ENCODE data around the gene SHISA6. TPM values are rescaled to one million over a fixed set of nuclear protein-coding genes. Genes with fewer than 3 reads are reported as not detected.

Gene SHISA6
- total RNA-seq, 1 experiment from 2014 or later, result 2.9 TPM

DNA sequence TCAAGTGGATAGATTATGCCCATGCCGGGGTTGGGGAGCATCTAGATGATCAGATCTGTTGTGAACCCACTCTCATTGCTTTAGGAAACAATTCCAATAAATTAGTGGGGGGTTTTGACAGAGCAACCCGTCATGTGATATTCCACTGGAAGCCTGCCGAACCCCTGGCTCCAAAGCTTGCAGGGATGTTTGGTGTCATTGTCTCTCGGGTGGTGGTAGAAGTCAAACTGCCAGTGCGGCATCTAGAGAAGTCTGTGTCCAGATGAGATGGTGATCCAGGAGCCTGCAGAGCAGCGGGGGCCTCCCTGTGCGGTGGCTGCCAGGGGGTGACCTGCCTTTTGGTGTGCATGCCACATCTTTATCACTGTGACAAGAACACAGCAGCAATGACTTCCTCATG, 91.7 kb downstream of the SHISA6 start:
- no peak overlapping the region for H2BK15ac ChIP-seq (ENCODE audit: low read depth, low read length)
- H4K5ac ChIP-seq (ENCODE audit: insufficient read length, low read depth, low read length), result no peak overlapping the region
- H3K23ac ChIP-seq (ENCODE audit: insufficient read length, low read depth, low read length), result no peak overlapping the region
- H2AK5ac ChIP-seq (ENCODE audit: insufficient read length, low read length), result no peak overlapping the region
- H3K27ac ChIP-seq (ENCODE audit: insufficient read length, low read depth, low read length), result no peak overlapping the region
- no peak overlapping the region for H3K4me2 ChIP-seq (ENCODE audit: insufficient read depth, insufficient read length, low read length)
- H3K9ac ChIP-seq (ENCODE audit: extremely low read depth, insufficient read length, low read length), result no peak overlapping the region
- no peak overlapping the region for H2AFZ ChIP-seq (ENCODE audit: low read length)
- Mint-ChIP-seq H3K4me3 (no peak overlapping the region), H3K4me1 (peaks cover 25 to 40% of the 10 kb centered on the region in 2 experiments), H3K9me3 (no peaks in the 10 kb centered on the region), H3K27ac (peak overlapping the region in 1 of 3 experiments; percentile 18; a peak in 1 of 7 replicates), H3K36me3 (ENCODE audit: insufficient read depth in 1 of 3, low read depth in 3 of 3) (no peaks in the 10 kb centered on the region; a peak in 1 of 7 replicates), H3K27me3 (ENCODE audit: low read depth) (peaks cover 2% of the 10 kb centered on the region)
- no peaks in the 10 kb centered on the region for H3K23me2 ChIP-seq (ENCODE audit: insufficient read length, low read depth, low read length, poor library complexity, severe bottlenecking)
- no peak overlapping the region for H2BK120ac ChIP-seq (ENCODE audit: low read depth, low read length, poor library complexity, severe bottlenecking)
- peaks cover 5% of the 10 kb centered on the region; the same call in 1 of the 2 replicates for H3K4me1 ChIP-seq (ENCODE audit: insufficient read depth, low read length)
- H3K4ac ChIP-seq (ENCODE audit: low read depth, low read length), result no peak overlapping the region
- H3K14ac ChIP-seq (ENCODE audit: insufficient read depth, low read length), result no peak overlapping the region
- H3T11ph ChIP-seq (ENCODE audit: low read length), result no peak overlapping the region
- H4K91ac ChIP-seq (ENCODE audit: insufficient read length, low read depth, low read length), result no peak overlapping the region
- DNase-seq, result no peak
- no peaks in the 10 kb centered on the region for H3K79me2 ChIP-seq (ENCODE audit: insufficient read depth, low read length)
- no peak overlapping the region for H3K56ac ChIP-seq (ENCODE audit: insufficient read length, low read depth, low read length)
- no peaks in the 10 kb centered on the region for H3K27me3 ChIP-seq (ENCODE audit: insufficient read depth, low read length)
- no peak overlapping the region for H2BK12ac ChIP-seq (ENCODE audit: insufficient read length, low read depth, low read length)
- no peak overlapping the region for H2BK5ac ChIP-seq (ENCODE audit: insufficient read length, low read length)
- no peaks in the 10 kb centered on the region for H3K79me1 ChIP-seq (ENCODE audit: insufficient read depth, low read depth, low read length, poor library complexity, severe bottlenecking)
- H4K20me1 ChIP-seq (ENCODE audit: control insufficient read depth, insufficient read depth, insufficient read length), result no peaks in the 10 kb centered on the region
- H3K9me3 ChIP-seq (ENCODE audit: control insufficient read depth, low read depth, low read length), result no peaks in the 10 kb centered on the region
- no peak overlapping the region for H4K8ac ChIP-seq (replicated peaks; ENCODE audit: insufficient read length, low read depth, low read length)
- H2BK20ac ChIP-seq (ENCODE audit: low read depth, low read length, poor library complexity, severe bottlenecking), result no peak overlapping the region
- H3K18ac ChIP-seq (ENCODE audit: insufficient read length, low read depth, low read length), result no peak overlapping the region
- TF ChIP-seq, protein P1, sequence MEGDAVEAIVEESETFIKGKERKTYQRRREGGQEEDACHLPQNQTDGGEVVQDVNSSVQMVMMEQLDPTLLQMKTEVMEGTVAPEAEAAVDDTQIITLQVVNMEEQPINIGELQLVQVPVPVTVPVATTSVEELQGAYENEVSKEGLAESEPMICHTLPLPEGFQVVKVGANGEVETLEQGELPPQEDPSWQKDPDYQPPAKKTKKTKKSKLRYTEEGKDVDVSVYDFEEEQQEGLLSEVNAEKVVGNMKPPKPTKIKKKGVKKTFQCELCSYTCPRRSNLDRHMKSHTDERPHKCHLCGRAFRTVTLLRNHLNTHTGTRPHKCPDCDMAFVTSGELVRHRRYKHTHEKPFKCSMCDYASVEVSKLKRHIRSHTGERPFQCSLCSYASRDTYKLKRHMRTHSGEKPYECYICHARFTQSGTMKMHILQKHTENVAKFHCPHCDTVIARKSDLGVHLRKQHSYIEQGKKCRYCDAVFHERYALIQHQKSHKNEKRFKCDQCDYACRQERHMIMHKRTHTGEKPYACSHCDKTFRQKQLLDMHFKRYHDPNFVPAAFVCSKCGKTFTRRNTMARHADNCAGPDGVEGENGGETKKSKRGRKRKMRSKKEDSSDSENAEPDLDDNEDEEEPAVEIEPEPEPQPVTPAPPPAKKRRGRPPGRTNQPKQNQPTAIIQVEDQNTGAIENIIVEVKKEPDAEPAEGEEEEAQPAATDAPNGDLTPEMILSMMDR (conservative IDR thresholded peaks at IDR 0.05), result no peak
- no CpG with 5 or more reads among the region's 7 CpGs for WGBS (ENCODE audit: extremely low coverage, insufficient read length, low lambda C conversion rate)
